GM19023 (cell line): ENCODE data around the gene MRPL34.

Experiments used
- ATAC-seq: cut with Tn5 transposase; IDR thresholded peaks from one replicate; pipeline ENCODE4 v1.9.1; 2021; ENCODE audit warnings: mild to moderate bottlenecking, moderate library complexity; ENCODE audit not compliant: unreplicated experiment

MRPL34 gene

DNA sequence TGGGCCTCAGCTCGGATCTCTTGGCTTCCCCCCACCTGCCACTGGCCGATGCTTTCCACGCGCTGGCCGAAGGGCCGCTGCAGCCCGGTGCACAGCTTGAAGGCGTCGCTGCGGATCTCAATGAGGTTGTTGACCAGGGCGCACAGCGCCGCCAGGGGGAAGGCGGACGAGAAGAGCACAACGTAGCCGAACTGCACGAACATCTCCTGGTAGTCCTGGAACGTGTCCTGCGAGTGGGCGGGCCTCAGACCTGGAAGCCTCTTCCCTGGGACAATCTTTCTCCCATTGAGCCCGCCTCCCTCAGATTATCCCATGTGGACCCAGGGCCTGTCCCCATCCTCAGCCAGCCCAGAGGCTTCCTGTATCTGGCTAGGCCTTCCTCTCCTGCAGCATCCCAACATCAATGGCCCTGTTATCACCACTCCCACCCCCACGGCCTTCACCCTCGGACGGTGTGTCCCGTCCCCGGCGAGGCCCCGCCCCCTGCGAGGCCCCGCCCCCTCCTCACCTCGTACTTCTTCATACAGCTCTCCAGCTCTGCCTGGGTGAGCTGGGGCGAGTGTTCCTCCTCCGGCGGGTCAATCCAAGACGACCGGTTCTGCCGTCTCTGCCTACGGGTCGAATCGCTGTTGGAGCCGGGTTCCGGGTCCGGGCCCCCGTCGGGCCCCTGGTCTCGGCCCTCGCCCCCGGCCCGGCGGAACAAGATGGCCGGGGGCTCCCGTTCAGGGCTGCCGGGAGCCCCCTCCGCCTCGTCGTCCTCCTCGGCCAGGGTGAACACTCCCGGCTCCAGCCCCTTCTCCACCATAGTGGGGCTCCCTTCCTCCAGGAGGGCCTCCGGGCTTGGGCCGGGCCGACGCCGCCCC lies 22.2 kb downstream of the MRPL34 start:
- ATAC-seq = no peak

DNA sequence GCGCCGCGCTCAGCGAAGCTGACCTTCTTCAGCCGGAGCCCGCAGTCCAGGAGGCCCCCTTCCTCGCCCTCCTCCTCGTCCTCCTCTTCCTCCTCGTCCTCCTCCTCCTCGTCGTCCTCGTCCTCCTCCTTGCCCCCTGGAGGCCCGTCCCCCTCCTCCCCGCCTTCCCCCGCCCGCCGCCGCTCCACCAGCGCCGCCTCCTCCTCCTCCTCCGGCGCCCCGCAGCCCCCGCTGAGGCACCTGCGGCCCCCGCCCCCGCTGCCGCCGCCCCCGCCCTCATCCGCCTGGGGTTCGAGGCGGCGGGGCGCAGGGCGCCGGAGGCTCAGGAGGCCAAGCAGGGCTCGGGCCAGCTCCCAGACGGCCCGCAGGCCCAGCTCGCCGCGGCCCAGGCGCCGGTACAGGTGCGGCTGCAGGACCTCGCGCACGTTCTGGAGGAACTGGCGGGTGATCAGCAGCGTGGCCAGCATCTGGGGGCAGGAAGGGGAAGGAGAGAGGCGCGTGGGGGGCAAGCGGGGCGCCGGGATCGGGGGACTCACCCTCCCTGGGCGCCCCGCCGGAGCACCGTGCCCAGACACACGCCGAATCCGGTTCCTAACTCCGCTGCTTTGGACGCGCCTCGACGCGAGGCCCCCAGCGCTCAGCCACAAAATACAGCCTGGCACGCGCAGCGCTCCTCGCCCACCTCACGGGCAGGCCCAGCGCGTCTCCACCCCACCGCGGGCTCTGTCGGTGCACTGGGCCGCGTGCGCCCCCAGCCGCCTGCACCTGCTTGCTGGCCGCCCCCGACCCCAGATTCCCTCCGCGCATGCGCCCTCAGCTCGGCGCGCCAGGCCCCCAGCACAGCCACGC lies 23.1 kb downstream of the MRPL34 start:
- ATAC-seq = no peak

DNA sequence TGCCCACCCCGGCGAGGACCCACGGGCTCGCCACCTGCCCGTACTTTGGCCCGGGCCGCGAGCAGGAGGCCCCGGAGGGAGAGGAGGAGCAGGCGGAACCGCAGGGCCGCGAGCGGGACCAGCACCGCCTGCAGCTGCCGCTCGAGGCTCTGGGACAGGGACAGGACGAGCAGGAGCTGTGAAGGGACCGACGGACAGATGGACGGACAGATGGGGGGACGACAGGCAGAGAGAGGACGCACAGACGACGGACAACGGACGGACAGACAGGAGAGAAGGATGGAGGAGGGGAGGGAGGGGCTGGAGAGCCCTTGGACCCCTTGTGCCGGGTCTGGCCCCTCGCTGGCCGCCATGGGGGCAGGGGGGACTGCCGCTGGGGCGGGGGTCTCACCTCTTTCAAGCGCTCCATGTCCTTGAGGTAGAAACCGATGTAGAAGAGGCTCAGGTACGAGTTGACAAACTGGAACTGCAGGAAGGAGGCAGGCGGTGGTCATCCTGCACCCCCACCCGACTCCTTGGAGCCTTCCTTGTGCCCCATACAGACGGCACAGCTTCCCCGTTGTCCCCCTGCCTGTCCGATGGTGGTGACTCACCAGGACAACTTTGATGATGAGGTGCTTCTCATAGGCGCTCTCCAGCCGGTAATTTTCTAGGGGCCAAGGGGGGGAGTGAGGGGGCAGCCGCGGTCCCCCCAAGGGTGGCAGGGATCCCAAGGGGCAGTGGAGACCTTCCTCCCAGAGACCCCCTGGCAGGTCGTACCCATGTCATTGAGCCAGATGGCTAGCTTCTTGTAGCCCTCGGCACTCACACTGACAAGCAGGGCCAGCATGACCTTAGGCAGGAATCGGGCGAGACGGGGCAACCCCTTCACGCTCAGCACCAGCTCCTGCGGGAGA lies 23.9 kb downstream of the MRPL34 start:
- no peak for ATAC-seq

DNA sequence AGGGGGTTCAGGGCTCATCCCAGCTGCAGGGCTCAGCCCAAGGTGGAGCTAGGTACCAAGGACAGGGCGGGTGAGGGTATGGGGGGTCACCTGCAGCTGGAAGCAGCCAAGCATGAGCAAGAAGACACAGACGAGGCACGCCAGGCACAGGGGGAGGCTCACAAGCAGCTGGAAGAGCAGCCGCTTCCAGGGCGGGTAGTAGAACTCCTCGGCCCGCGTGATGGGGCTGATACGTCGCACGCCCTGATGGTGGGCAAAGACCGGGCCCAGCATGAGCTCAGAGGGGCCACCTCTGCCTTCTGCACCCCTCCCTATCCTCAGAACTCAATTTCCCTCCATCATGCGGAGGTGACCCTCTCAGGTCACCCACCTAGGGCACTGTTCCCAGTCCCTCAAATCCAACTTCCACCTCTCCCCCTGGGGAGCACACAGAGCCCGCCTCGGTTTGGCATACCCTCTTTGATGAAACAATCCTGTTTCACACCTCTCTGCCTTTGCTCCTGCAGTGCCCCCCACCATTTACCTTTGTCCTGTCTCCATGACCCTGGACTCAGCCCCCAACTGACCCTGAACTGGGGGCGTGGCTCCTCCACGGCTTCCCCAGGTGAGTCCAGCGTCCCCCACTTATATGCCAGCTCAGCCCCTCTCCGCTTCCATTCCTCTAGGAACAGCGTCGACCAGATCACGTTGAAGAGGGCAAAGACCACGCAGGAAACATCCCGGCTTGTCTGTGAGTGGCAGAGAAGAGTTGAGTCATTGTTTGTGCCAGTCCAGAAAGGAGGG lies 24.8 kb downstream of the MRPL34 start:
- no peak for ATAC-seq

DNA sequence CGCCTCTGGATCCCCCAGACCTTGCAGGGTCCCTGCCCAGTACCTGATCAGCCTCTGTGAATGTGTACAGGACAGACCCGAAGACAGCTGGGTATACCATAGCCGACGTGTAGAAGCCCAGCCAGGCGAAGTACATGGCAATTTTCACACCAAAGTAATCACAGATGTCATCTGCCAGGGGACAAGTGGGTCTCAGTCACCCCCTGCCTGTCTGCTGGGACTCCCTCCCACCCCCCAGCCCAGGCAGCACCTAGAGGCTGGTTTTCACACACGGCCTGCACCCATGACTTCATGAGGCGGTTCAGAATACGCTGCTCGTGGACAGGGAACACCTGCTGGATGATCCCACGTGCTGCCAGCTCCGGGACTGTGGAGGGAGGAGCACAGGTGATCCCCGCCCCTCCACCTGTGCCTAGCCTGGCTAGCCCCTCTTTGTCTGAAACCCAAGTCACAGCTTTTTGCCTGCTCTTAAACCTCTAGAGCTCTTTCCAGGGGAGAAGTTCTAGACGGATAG lies 25.4 kb downstream of the MRPL34 start:
- no peak for ATAC-seq

DNA sequence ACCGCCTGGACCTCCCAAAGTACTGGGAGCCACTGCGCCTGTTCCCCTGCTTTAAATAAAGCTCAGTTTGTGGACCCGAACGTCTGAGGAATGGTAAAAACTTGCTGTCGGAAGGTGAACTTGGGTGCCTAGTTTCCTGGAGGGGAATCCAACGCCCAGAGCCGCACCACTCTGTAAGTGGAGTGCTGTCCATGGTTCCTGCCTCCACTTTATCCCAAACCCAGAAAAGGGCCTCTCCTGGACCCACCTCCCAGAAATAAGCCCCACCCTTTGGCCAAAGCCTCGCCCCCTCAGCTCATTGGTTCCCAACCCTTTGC lies 26.6 kb downstream of the MRPL34 start:
- no peak for ATAC-seq

DNA sequence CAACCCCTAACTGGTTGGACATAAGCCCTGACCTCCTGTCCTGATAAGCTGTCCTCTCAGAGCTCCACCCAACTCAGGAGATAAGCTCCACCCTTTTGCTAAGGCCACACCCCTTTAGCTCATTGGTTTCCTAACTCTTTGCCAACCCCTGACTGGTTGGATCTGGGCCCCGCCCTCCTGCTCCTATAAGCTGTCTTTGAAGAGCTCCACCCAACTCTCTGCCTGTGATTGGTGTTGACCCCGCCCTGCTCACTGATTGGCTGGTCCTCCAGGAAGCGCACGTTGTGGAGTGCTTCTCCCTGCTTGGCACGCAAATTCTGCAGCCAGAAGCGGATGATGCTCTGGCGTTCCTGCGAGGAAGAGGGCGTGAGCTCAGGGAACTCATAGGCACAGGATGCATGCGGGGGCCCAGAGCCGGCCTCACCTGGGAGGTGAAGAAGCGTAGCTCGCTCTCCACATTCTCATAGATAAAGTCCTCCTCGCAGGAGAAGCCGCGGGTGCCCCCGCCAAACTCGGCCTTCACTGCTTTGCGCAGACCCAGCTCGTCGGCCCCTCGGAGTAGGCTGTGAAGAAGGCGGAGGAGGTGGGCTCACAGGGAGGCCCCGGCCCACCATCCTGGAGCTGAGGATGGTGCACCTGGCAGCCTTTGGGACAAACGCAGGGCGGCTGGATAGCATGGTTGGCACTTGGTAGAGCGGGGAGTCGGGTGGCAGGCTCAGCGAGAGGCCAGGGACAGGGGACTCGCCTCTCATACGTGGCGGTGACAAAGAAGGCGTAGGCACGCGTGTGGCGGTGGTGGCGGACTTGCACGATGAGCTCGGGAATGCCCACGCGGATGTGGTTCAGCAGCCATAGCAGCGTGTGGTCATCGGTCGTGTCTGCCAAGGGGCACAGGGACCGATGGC lies 27.3 kb downstream of the MRPL34 start:
- ATAC-seq = no peak

DNA sequence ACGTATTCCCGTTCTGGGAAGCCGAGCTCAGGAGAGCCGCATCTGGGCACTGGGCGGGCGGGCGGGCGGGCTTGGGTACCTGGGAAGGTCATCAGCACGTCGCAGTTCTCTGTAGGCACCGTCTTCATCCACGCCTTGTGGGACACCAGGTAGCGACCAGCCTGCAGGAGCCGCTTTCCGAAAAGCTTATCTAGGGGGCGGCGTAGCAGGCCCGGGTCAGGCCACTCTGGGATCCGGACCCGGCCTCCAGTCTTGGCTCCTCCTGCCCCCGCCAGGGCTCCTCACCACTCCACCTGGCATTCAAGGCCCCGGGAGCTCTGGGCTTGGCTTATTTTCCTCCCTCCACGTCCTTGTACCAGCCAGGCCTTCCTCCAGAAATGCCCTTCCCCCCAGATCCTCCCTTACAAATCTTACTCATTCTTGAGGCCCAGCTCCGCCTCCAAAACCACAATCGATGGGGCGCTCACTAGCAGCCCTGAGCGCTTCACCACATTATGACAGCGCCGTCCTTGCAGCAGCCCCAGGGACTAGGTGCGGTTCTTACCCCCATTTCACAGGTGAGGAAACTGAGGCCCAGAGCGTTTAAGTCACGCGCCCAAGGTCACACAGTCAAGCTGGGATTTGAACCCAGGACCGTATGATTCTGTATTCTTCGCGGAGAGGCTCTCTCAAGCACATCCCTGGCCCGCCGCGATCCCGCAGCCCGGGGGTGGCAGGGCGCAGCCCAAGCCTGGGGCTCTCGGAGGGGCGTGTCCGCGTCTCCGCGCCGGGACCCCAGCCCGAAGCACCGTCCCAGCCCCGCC lies 28.1 kb downstream of the MRPL34 start:
- ATAC-seq = no peak

DNA sequence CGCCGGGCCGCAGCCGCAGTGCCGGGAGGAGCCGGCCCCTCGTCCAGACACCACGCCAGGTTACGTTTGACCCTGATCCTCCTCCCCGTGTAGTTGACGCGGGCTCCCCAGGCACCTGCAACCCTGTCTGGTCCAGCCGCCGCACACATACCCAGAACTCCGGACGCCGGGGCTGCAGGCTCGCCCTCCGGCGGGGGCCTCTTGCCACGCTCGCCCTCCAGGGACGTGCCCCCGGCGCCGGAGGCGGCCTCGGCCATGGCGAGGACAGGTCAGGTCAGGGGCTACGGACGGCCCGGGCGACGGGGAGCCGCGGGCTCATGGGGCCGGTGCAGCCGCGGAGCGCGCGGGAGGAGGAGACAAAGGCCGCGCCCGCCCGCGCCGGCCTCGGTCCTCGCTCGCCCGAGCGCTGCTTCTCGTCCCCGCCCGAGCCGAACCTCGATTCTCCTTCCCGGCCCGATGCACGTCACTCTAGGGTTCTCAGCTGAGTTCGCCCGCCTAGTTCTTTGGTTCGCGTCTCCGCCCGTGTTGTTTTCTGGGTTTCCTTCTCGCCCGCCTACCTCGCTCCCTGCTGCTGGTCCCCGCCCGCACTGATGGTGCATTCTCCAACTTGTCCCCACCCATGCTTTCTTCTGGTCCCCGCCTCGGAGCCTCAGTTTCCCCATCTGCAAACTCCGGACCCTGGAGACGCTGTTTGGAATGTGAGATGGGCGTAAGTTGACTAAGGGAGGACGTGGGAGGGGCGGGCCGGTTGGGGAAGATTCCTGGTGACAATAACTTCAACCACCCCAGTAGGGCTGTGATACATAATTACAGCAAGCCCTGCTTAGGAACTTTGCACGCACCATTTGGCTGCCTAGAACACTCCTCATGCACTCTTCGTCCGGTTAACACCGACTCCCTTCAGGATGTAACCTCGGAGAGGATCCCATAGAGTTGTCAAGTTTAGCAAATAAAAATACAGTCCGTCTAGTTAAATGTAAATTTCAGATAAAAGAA lies 29.0 kb downstream of the MRPL34 start, which contains the start of gene ANO8:
TSS of gene ANO8 (minus strand) at position 442 of the 996 bp plus-strand sequence. CDS start at position 257, 185 bp downstream.
- peak; percentile 37 for ATAC-seq

DNA sequence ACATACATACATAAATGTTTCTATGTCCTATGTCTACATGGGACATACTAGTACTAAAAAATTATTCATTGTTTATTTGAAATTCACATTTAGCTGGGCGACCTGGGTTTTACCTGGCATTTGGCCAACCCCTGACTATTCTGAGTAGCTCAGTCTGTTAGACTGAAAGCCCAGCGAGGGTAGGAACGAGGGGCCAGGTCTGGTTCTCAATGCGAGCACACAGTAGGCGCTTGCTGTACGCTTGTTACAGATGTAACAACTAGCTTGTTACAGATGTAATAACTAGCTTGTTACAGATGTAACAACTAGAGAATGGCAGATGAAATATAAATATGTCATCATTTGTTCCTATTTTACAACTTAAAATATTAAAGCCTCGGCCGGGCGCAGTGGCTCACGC lies 29.9 kb downstream of the MRPL34 start:
- ATAC-seq = no peak

DNA sequence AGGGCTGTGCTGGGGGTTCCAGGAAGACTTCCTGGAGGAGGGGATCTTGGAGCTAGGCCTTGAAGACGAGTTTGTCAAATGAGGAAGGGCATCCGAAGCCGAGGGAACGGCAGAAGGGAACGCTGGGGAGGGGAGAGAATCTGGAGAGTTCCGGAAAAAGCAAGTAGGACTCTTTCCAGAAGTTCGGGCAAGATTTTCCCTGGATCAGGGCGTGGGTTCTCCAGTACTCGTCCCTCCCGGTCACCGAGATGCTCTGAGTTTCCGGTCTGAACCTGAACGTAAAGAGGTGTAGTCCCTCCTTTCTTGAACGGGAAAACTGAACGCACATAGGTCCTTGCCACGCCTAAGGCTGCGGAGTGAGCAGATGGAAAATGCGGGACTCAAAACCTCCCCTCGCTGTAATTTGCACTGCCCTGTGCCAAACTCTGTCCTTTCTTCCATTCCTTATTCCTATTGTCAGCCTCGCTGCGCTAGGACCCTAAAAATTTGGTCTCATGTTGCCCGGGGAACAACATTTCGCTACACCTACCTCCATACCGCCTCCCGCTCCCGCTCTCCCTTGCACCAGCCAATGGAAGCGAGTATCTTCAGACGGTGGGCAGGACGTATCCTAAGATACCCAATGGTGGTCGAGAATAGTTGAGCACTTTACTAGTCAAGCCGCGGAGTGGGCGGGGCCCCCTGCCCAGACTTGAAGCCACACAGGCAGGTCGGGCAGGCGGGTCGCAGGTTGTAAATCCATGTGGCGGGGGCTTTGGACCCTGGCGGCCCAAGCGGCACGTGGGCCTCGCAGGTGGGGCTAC lies 31.4 kb downstream of the MRPL34 start, which contains the start of gene GTPBP3:
TSS of gene GTPBP3 (plus strand) at position 682 of the 803 bp plus-strand sequence. CDS start at position 741, 59 bp downstream.
- ATAC-seq = peak; percentile 68

DNA sequence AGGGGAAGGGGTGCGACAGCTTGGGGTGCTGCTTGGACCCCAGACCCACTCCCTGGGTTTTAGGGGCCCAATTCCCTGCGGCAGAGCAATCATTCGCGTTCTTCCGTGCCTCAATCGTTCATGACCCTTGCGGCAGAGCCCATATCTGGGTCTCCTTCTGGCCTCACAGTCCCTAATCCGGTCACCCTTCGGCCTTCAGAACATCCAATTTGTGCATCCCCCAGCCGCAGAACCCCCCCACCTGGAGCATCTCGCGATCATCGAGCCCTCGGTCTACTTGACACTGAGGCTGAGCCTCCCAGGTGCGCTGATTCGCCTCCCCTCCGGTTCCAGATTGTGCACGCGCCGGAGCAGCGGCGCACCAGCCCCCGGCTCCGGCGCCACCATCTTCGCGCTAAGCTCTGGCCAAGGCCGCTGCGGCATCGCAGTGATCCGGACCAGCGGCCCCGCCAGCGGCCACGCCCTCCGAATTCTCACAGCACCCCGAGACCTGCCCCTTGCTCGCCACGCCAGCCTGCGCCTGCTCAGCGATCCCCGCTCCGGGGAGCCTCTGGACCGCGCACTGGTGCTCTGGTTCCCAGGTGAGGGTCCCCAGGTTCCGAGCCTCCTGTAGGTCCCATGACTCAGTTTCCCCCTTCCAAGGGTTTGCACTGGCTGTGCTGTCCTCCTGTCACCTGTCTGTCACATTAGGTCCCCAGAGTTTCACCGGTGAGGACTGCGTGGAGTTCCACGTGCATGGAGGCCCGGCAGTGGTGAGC lies 32.2 kb downstream of the MRPL34 start:
- ATAC-seq = no peak

DNA sequence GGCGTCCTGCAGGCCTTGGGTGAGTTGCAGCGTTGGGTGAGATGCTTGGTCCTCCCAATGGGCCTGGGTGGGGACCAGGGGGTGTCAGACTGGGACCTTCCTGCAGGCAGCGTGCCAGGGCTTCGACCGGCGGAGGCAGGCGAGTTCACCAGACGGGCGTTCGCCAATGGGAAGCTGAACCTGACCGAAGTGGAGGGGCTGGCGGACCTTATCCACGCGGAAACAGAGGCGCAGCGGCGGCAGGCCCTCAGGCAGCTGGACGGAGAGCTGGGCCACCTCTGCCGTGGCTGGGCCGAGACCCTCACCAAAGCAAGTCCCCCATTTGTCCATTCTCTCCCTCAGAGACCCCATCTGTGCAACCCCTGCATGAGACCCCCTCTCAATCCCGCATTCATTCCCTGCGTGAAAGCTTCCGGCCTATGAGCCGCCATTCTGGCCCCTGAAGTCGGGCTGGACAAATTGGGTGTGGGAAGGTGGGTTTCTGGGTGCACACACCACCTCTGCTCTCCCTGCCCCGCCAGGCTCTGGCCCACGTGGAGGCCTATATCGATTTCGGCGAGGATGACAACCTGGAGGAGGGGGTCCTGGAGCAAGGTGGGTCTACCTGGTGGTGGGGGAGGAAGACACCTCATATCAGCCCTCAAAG lies 32.9 kb downstream of the MRPL34 start:
- ATAC-seq = no peak

DNA sequence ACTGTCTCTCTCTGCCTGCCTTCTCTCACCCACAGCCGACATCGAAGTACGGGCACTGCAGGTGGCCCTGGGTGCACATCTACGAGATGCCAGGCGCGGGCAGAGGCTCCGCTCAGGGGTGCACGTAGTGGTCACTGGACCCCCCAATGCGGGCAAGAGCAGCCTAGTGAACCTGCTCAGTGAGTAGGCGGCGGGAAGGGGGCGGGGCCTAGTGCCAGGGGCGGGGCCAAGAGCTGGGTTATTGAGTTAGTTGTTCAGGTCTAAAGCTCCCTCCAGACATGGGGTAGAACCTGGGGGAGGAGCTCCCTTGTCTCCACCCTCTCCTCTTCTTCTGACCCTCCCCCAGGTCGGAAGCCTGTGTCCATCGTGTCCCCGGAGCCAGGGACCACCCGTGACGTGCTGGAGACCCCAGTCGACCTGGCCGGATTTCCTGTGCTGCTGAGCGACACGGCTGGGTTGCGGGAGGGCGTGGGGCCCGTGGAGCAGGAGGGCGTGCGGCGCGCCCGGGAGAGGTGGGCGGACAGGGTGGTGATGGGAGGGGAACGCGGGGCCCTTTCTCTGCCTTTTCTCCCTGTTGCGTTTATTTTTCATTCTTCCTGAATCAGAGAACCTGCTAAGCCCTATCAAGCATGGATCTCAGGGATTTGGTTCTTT lies 33.5 kb downstream of the MRPL34 start:
- no peak for ATAC-seq
